HG03039 (cell line): ENCODE data around the gene PRR33.

ENCODE experiments used
- ATAC-seq: cut with Tn5 transposase; IDR thresholded peaks from one replicate; pipeline ENCODE4 v1.9.1; 2021; ENCODE audit warnings: mild to moderate bottlenecking, moderate library complexity; ENCODE audit not compliant: unreplicated experiment

The PRR33 gene

GRCh38 chr11:1866776-1867175 is 24.9 kb downstream of the PRR33 start:
- no peak for ATAC-seq

GRCh38 chr11:1866226-1866625 is 25.5 kb downstream of the PRR33 start:
- no peak for ATAC-seq

GRCh38 chr11:1864831-1865665 is 26.6 kb downstream of the PRR33 start:
- ATAC-seq = no peak

- no peak for ATAC-seq
Measured at GRCh38 chr11:1864231-1864630, 27.5 kb downstream of the PRR33 start.

- no peak for ATAC-seq
Measured at GRCh38 chr11:1863352-1864216, 28.1 kb downstream of the PRR33 start.

- ATAC-seq = no peak
Measured at GRCh38 chr11:1862588-1863351, 28.9 kb downstream of the PRR33 start.

GRCh38 chr11:1861435-1862411 is 30.0 kb downstream of the PRR33 start:
- no peak for ATAC-seq

GRCh38 chr11:1860108-1860507 is 31.6 kb downstream of the PRR33 start:
- no peak for ATAC-seq

GRCh38 chr11:1859004-1859403 is 32.7 kb downstream of the PRR33 start:
- ATAC-seq = no peak

GRCh38 chr11:1858576-1858975 is 33.1 kb downstream of the PRR33 start:
- no peak for ATAC-seq

GRCh38 chr11:1858154-1858553 is 33.5 kb downstream of the PRR33 start:
- ATAC-seq = no peak

- ATAC-seq = no peak
Measured at GRCh38 chr11:1857064-1857463, 34.6 kb downstream of the PRR33 start.

GRCh38 chr11:1856306-1857005 is 35.2 kb downstream of the PRR33 start:
- no peak for ATAC-seq

- no peak for ATAC-seq
Measured at GRCh38 chr11:1855886-1856265, 35.8 kb downstream of the PRR33 start.

GRCh38 chr11:1854949-1855885 is 36.5 kb downstream of the PRR33 start:
- ATAC-seq = peak; percentile 36

GRCh38 chr11:1854132-1854948 is 37.4 kb downstream of the PRR33 start:
- peak; percentile 18 for ATAC-seq

GRCh38 chr11:1853376-1854131 is 38.1 kb downstream of the PRR33 start:
- ATAC-seq = no peak
